Activated naive CD8-positive, alpha-beta T cell (primary cell): ENCODE measurements around the gene FAM83E.
"Not testable (repeated sequence)": the region's sequence is repeated elsewhere in the genome, so short reads cannot be mapped to it uniquely, and the experiment has no call there.

ENCODE experiments used
- H3K27ac Mint-ChIP-seq: one replicate; pipeline ENCODE4 v1.8.0; 2021; ENCODE audit warnings: mixed read lengths
- H3K27me3 Mint-ChIP-seq: one replicate; pipeline ENCODE4 v1.8.0; 2021; ENCODE audit warnings: mixed read lengths
- H3K36me3 Mint-ChIP-seq: one replicate; pipeline ENCODE4 v1.8.0; 2021; ENCODE audit warnings: mixed read lengths
- H3K4me1 Mint-ChIP-seq: one replicate; pipeline ENCODE4 v1.8.0; 2021; ENCODE audit warnings: low read depth, mixed read lengths
- H3K4me3 Mint-ChIP-seq: one replicate; pipeline ENCODE4 v1.8.0; 2021; ENCODE audit warnings: mild to moderate bottlenecking, mixed read lengths
- H3K9me3 Mint-ChIP-seq: one replicate; pipeline ENCODE4 v1.8.0; 2021; ENCODE audit warnings: low read depth, mixed read lengths

FAM83E gene

GRCh38 chr19:48635263-48635965 lies 20.5 kb upstream of the FAM83E start:
- Mint-ChIP-seq H3K36me3 (no peaks in the 10 kb centered on the region), H3K27me3 (no peaks in the 10 kb centered on the region), H3K4me3 (peak overlapping the region; percentile 97), H3K27ac (peak overlapping the region; percentile 87), H3K4me1 (peaks cover 59% of the 10 kb centered on the region), H3K9me3 (no peaks in the 10 kb centered on the region)

- H3K27ac Mint-ChIP-seq: peak overlapping the region; percentile 87
- no peaks in the 10 kb centered on the region for H3K9me3 Mint-ChIP-seq
- H3K4me1 Mint-ChIP-seq: peaks cover 55% of the 10 kb centered on the region
- H3K27me3 Mint-ChIP-seq: no peaks in the 10 kb centered on the region
- H3K4me3 Mint-ChIP-seq: peak overlapping the region; percentile 79
- H3K36me3 Mint-ChIP-seq: no peaks in the 10 kb centered on the region
Measured at GRCh38 chr19:48634424-48635262, 19.8 kb upstream of the FAM83E start.

GRCh38 chr19:48634036-48634342 lies 19.1 kb upstream of the FAM83E start:
- no peaks in the 10 kb centered on the region for H3K27me3 Mint-ChIP-seq
- peak overlapping the region; percentile 87 for H3K27ac Mint-ChIP-seq
- H3K4me1 Mint-ChIP-seq: peaks cover 51% of the 10 kb centered on the region
- no peaks in the 10 kb centered on the region for H3K36me3 Mint-ChIP-seq
- H3K9me3 Mint-ChIP-seq: no peaks in the 10 kb centered on the region
- peak overlapping the region; percentile 79 for H3K4me3 Mint-ChIP-seq

GRCh38 chr19:48633148-48634035 lies 18.5 kb upstream of the FAM83E start:
- Mint-ChIP-seq H3K4me1 (peaks cover 45% of the 10 kb centered on the region), H3K4me3 (peak overlapping the region; percentile 79), H3K36me3 (no peaks in the 10 kb centered on the region), H3K27me3 (no peaks in the 10 kb centered on the region), H3K9me3 (no peaks in the 10 kb centered on the region), H3K27ac (peak overlapping the region; percentile 87)

- Mint-ChIP-seq H3K27ac (peak overlapping the region; percentile 78), H3K4me1 (peaks cover 41% of the 10 kb centered on the region), H3K27me3 (no peaks in the 10 kb centered on the region), H3K4me3 (peak overlapping the region; percentile 35), H3K9me3 (no peaks in the 10 kb centered on the region), H3K36me3 (no peaks in the 10 kb centered on the region)
Measured at GRCh38 chr19:48632692-48633147, 17.8 kb upstream of the FAM83E start.

GRCh38 chr19:48632286-48632685 lies 17.4 kb upstream of the FAM83E start:
- not testable (repeated sequence) for H3K9me3 Mint-ChIP-seq, H3K27me3 Mint-ChIP-seq, H3K36me3 Mint-ChIP-seq
- H3K4me1 Mint-ChIP-seq: peaks cover 39% of the 10 kb centered on the region
- peak overlapping the region; percentile 78 for H3K27ac Mint-ChIP-seq
- H3K4me3 Mint-ChIP-seq: peak overlapping the region; percentile 35

GRCh38 chr19:48631225-48631624 lies 16.3 kb upstream of the FAM83E start:
- Mint-ChIP-seq H3K9me3 (no peaks in the 10 kb centered on the region), H3K4me1 (peaks cover 45% of the 10 kb centered on the region), H3K27ac (no peak overlapping the region), H3K36me3 (no peaks in the 10 kb centered on the region), H3K4me3 (no peak overlapping the region), H3K27me3 (no peaks in the 10 kb centered on the region)

GRCh38 chr19:48630296-48631063 lies 15.6 kb upstream of the FAM83E start:
- Mint-ChIP-seq H3K27me3 (no peaks in the 10 kb centered on the region), H3K36me3 (no peaks in the 10 kb centered on the region), H3K9me3 (no peaks in the 10 kb centered on the region), H3K27ac (no peak overlapping the region), H3K4me3 (no peak overlapping the region), H3K4me1 (peaks cover 42% of the 10 kb centered on the region)

- Mint-ChIP-seq H3K27me3 (no peaks in the 10 kb centered on the region), H3K4me3 (no peak overlapping the region), H3K27ac (no peak overlapping the region), H3K36me3 (no peaks in the 10 kb centered on the region), H3K9me3 (no peaks in the 10 kb centered on the region), H3K4me1 (peaks cover 42% of the 10 kb centered on the region)
Measured at GRCh38 chr19:48629599-48630295, 14.9 kb upstream of the FAM83E start.

- Mint-ChIP-seq H3K27me3 (no peaks in the 10 kb centered on the region), H3K27ac (no peak overlapping the region), H3K36me3 (no peaks in the 10 kb centered on the region), H3K9me3 (no peaks in the 10 kb centered on the region), H3K4me1 (peaks cover 40% of the 10 kb centered on the region), H3K4me3 (no peak overlapping the region)
Measured at GRCh38 chr19:48629297-48629598, 14.4 kb upstream of the FAM83E start.

GRCh38 chr19:48628486-48629296 lies 13.8 kb upstream of the FAM83E start:
- Mint-ChIP-seq H3K27me3 (no peaks in the 10 kb centered on the region), H3K36me3 (peaks cover 2% of the 10 kb centered on the region), H3K4me3 (no peak overlapping the region), H3K4me1 (peaks cover 39% of the 10 kb centered on the region), H3K27ac (no peak overlapping the region), H3K9me3 (no peaks in the 10 kb centered on the region)

- Mint-ChIP-seq H3K27me3 (no peaks in the 10 kb centered on the region), H3K4me1 (peaks cover 37% of the 10 kb centered on the region), H3K4me3 (no peak overlapping the region), H3K27ac (no peak overlapping the region), H3K9me3 (no peaks in the 10 kb centered on the region), H3K36me3 (peaks cover 3% of the 10 kb centered on the region)
Measured at GRCh38 chr19:48627865-48628314, 13.0 kb upstream of the FAM83E start.

- peaks cover 33% of the 10 kb centered on the region for H3K4me1 Mint-ChIP-seq
- no peaks in the 10 kb centered on the region for H3K9me3 Mint-ChIP-seq
- H3K27me3 Mint-ChIP-seq: no peaks in the 10 kb centered on the region
- H3K27ac Mint-ChIP-seq: no peak overlapping the region
- no peak overlapping the region for H3K4me3 Mint-ChIP-seq
- H3K36me3 Mint-ChIP-seq: peaks cover 3% of the 10 kb centered on the region
Measured at GRCh38 chr19:48627201-48627864, 12.5 kb upstream of the FAM83E start.
